ENCODE results near the gene MLX. TPM values are rescaled to one million over a fixed set of nuclear protein-coding genes. Genes with fewer than 3 reads are reported as not detected.

MLX gene, protein sequence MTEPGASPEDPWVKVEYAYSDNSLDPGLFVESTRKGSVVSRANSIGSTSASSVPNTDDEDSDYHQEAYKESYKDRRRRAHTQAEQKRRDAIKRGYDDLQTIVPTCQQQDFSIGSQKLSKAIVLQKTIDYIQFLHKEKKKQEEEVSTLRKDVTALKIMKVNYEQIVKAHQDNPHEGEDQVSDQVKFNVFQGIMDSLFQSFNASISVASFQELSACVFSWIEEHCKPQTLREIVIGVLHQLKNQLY
- total RNA-seq: 30.0 TPM

DNA sequence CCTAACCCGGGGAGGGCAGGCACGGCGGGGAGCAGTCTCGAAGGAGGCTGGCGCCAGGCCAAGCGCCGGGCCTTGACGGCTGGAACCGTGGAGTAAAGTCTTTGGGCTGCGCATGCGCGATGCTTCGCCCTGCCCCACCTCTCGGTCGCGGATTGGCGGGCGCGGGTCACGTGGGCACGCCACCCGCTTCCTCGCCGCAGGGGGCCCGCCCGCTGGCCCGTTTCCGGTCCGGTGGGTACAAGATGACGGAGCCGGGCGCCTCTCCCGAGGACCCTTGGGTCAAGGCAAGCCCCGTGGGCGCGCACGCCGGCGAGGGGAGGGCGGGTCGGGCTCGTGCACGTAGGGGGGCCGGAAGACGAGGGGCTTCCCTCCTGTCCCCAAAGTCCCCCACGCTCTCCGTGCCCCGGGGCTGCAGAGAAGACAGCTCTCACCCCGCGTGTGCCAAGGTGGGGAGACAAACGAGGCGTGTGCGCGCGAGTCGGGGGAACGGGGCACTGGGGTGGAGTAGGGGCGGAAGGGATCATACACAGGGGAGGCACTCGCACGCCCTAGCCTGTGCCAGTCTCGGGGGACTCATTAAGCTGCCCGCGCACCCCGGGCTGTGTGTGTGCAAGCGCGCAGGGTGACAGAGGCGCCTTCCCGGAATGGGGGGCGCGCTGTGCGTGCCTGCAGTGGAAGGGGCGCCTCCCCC, at the start of gene MLX:
Gene MLX (plus strand): TSS at position 218 of the 691 bp plus-strand sequence. CDS start 25 bp downstream, at position 243.

DNA sequence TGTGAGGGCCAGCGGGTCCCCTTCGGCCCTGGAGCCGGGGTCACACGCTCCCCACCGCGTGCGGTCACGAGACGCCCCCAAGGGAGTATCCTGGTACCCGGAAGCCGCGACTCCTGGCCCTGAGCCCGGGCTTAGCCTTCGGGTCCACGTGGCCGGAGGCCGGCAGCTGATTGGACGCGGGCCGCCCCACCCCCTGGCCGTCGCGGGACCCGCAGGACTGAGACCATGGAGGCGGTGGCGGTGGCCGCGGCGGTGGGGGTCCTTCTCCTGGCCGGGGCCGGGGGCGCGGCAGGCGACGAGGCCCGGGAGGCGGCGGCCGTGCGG, 30.9 kb upstream of the MLX start, which contains the start of gene NAGLU:
Gene NAGLU (plus strand): TSS at position 194 of the 324 bp plus-strand sequence. CDS start 32 bp downstream, at position 226.

DNA sequence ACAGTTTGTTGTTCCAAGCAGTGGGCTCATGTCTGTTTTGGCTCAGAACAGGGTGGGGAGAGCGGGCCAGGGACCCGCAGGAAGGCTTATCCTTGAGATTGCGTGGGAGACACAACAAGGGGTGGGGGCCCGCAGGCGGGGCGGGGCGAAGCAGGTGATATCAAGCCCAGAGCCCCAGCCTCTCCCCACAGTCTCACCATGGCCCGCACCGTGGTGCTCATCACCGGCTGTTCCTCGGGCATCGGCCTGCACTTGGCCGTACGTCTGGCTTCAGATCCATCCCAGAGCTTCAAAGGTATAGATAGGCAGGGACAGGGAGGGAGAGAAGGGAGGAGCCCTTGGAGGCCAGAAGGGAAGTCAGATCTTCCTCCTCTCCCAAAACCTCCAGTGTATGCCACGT, 14.2 kb upstream of the MLX start, which contains the start of gene HSD17B1:
Gene HSD17B1 (plus strand): TSS at position 188 of the 400 bp plus-strand sequence. CDS start 11 bp downstream, at position 199.

DNA sequence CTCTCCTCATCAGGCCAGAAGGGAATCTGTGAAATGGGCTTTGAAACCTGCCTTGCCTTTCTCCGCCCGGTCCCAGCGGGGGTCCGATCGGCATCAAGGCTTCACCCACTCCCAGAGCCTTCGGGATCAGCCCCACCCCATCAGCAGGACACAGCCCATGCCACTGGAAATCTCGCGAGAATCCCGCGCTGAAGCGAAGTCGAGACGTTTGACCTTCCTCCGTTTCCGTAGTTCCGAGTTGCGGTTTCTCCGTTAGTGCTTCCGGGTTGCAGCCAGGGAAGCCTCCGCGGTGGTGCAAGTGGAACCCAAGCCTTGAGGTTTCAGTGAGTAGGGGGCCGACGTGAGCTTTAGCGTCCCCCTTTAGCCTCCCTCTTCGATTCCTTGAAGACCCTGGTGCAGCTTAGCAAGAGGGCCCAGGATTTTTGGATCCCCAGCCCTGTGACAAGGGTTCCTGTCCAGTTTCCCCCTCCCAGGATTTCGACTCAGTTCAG, 5.0 kb upstream of the MLX start, which contains the start of gene COASY:
Gene COASY (plus strand): TSS at position 252 of the 491 bp plus-strand sequence. CDS start 475 bp downstream, outside the sequence.

DNA sequence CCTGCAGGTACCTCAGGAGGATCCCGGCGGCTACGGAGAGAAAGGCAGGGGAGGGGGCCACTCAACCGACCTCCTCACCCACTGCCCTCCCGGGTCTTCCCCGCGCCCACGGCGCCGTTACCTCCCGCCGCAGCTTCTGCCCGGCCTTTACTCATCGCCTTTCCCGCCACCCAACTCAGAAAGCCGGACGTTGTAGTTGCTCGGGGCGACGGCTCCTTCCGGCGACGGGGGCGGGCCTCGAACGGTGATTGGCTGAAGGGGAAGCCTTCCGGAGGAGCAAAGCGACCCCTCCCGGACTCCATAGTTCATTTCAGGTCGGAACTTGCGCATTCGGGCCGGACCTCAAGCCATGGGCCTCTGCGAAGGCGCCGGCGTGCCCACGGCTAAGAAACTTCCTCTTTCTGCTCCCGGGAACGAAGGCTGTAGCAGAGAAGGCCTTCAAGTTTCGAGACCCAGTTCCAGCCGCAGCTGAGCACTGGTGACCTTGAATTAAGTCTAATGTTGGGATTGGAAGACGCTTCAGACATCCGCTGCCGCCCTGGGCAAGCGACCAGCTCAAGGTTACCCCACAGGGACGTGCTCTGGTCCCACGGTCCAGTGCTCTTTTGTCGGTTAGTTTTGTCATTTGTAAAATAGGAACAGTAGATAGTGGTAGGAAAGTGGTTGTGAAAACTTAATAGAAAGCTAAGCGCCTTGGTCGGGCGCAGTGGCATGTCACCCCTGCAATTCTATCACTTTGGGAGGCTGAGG, 10.8 kb downstream of the MLX start, which contains the start of gene PSMC3IP:
Gene PSMC3IP (minus strand): TSS at position 198 of the 750 bp plus-strand sequence. CDS start 43 bp downstream, at position 155.

DNA sequence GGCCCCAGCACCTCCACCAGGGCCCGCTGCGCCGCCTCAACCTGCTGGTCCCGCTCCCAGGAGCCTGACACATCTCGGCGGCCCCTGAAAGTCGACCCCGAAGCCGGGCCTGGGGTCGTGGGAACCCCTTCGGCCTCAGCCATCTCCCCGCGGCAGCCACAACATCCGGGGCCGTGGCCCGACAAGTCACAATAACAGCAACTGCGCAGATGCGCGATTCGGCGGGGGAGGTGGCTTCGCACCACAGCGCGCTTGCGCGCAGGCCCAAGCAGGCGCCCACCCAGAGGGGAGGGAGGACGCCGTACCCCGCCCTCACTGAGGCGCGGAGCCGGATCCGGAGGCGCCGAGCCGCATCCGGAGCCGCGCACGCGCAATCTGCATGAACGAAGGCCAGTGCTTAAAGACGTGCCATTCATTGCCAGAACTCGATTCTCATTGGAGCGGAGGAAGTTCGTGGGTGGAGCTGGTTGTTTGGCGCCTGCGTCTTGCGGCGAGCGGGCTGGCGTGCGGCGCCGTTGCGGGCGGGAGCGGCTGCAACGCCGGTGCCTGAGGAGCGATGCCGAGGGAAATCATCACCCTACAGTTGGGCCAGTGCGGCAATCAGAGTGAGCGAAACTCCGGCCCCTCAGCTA, 42.4 kb downstream of the MLX start, which contains the start of the genes RETREG3 and TUBG1:
Gene RETREG3 (minus strand): TSS at position 193 of the 632 bp plus-strand sequence. CDS start 50 bp downstream, at position 143.
Gene TUBG1 (plus strand): TSS at position 502 of the 632 bp plus-strand sequence. CDS start 55 bp downstream, at position 557.

Other genes with a start within 250 kb of the MLX start
- 59.3 TPM for gene STAT3, start 178.7 kb upstream of the MLX start, total RNA-seq
- gene CAVIN1, start 143.8 kb upstream of the MLX start, total RNA-seq: 10.6 TPM
- gene ATP6V0A1, start 108.2 kb upstream of the MLX start, total RNA-seq: 360 TPM
- gene NAGLU, start 30.9 kb upstream of the MLX start, total RNA-seq: 11.1 TPM
- gene HSD17B1, start 14.2 kb upstream of the MLX start, total RNA-seq: 0.92 TPM
- 6.7 TPM for gene COASY, start 5.0 kb upstream of the MLX start, total RNA-seq
- gene PSMC3IP, start 10.6 kb downstream of the MLX start, total RNA-seq: 6.9 TPM
- 49.6 TPM for gene RETREG3, start 42.3 kb downstream of the MLX start, total RNA-seq
- 24.9 TPM for gene TUBG1, start 42.6 kb downstream of the MLX start, total RNA-seq
- 16.6 TPM for gene TUBG2, start 92.2 kb downstream of the MLX start, total RNA-seq
- 3.7 TPM for gene PLEKHH3, start 109.9 kb downstream of the MLX start, total RNA-seq
- 2.1 TPM for gene CCR10, start 114.7 kb downstream of the MLX start, total RNA-seq
- 31.6 TPM for gene CNTNAP1, start 115.4 kb downstream of the MLX start, total RNA-seq
- gene EZH1, start 177.9 kb downstream of the MLX start, total RNA-seq: 35.5 TPM
- gene RAMP2, start 194.1 kb downstream of the MLX start, total RNA-seq: 16.6 TPM
- 39.2 TPM for gene VPS25, start 206.3 kb downstream of the MLX start, total RNA-seq
- gene WNK4, start 213.5 kb downstream of the MLX start, total RNA-seq: 0.69 TPM
- gene COA3, start 231.6 kb downstream of the MLX start, total RNA-seq: 99.9 TPM
- 0.92 TPM for gene CNTD1, start 231.8 kb downstream of the MLX start, total RNA-seq

Data from diencephalon (tissue), 1 donor.